Fibroblast of lung (primary cell): Measurements from ENCODE around the gene ASTN1.

Experiments used
- CTCF ChIP-seq, 2 donors: IDR thresholded peaks in 1 of 2; conservative IDR thresholded peaks in 1 of 2; 1 replicate in 1 of 2; 2 replicates in 1 of 2; pipeline ENCODE4 v1.5.1; 2011 to 2012; ENCODE audit warnings: low read length in 2 of 2, control low read depth in 1 of 2, inconsistent platforms in 1 of 2, low read depth in 1 of 2, mild to moderate bottlenecking in 1 of 2
- EZH2 ChIP-seq: IDR thresholded peaks from 2 replicates; pipeline ENCODE4 v1.5.1; 2012; ENCODE audit warnings: low read length, control low read depth, mild to moderate bottlenecking; ENCODE audit errors: missing control alignments

DNA sequence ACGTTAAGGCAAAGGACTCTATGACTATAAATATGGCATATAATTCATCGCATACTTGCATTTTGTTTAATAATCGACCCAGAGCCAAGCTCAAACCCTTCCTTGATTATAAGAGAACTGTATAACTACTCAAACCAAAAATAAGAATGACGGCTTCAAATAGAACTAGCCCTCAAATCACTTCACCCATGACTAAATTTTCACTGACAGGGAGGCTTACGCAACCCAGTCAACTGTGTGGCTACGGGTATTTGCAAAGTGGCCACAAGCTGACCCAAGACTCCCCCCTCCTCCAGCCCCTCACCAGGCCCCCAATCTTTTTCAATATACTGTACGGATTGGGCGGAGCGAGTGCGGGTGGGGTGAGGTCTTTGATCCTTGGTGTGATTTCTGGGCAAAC is 268.3 kb downstream of the ASTN1 start:
- TF ChIP-seq EZH2, result no peak
- TF ChIP-seq CTCF (conservative IDR thresholded peaks at IDR 0.05 in 1 of 2, IDR thresholded peaks at IDR 0.05 in 1 of 2; ENCODE audit: low read depth in 1 of 2, low read length in 2 of 2), result no peak
